Measurements from ENCODE around the gene ZFP62. TPM values are rescaled to one million over a fixed set of nuclear protein-coding genes. Genes with fewer than 3 reads are reported as not detected.
"Not testable (repeated sequence)": the region's sequence is repeated elsewhere in the genome, so short reads cannot be mapped to it uniquely, and the experiment has no call there.

ZFP62 gene
- 17.4 and 21.9 TPM in 2 replicates for total RNA-seq

DNA sequence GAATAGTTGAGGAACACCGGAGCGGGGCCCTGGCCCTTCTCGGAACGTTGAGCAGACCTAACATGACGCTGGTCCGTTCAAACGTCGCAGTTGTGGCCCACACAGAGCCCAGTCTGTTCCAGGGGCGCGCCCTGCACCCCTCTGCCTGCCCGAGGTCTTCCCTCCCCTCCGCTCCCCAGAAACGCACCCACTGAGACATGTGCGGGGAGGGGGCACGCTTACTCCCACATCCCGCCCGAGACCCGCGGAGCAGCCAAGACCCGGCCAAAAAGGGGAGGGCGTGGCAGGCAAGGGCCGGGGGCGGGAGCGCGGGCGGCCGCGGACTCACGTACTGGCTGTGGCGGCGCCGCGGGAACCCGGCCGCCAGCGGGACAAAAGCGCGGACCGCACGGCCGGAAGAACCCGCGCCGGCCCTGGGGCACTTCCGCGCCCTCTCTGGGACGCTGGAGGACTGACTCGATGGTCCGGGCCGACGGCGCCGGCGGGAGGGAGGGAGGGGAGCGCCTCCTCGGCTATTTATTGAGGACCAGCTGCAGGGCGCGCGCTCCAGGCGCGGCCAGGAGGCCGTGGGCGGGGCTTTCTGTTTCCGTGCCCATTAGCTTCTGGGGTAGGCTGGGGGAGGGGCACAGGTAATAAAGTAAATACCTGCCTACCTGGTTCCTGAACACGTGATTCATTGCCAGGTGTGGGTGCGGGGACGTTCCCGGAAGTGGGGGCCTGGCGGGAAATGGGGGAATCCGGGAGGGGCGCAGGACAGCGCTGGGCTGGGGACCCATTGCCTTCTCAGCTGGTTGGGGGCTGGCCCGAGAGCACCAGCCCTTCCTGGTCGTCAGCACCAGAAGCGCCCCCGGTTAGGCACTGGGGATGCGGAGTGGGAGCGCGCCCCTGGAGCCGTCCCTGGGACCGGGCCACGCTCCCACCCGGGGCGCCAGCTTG, at the start of gene ZFP62:
ZFP62 (minus strand) TSS at position 390 of the 936 bp plus-strand sequence; CDS start at position 333, 57 bp downstream.
- peak; percentile 72 for DNase-seq (ENCODE audit: low read depth, low spot score)

DNA sequence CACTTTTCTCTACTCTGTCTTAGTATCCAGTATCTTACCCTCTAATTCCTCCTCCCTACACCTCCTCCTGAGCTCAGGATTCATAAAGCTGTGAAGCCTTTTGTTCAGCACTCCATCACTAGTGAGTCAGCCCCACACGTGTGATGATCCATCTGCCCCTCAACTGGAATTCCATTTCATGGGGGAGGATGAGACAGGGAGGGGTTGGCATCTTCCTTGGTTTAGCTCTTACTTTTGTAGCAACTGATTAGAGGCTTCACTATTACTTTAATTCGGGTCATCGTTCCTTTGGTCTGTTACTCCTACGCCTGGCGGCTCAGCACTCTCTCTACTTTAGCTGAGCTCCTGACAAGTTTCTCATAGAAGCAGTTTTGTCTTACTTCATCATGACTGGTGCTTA, 49.7 kb upstream of the ZFP62 start:
- DNase-seq (ENCODE audit: low read depth, low spot score): no peak

DNA sequence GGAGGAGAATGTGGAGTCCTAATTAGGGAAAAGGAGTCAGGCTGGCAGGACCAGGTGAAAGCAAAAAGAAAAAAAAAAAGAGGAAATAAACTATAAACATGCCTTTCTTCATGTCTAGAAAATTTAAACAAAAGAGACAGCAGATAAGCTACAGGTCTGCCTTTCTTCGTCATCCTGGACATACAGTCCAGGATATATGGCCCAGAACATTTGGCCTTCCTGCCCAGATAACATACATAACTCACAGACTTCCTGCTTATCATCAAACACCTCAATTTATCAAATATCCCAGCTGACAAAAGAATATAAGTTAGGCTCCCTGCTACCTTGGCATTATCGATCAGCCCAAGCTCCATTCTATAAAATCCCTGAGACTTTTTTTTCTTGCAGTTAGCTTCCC, 49.1 kb upstream of the ZFP62 start:
- DNase-seq (ENCODE audit: low read depth, low spot score): no peak

DNA sequence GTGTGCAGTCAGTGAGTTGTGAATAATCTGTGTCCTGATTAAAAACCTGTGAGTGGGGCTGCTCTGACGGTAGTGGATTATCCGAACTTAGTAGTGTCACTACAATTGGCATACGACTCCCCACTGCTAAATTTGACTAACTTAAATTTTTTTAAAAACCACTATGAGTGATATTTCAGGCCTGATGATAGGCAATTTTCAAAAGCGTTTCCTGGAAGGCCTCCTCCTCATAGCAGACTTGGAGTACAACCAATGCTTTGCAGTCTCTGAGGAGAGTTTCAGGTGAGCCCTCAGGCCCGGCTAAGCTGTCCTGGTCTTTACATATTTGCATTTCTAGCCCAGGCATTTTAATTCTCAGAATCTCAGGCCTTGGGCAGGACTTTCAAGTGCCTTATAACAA, 48.7 kb upstream of the ZFP62 start:
- DNase-seq (ENCODE audit: low read depth, low spot score): no peak

DNA sequence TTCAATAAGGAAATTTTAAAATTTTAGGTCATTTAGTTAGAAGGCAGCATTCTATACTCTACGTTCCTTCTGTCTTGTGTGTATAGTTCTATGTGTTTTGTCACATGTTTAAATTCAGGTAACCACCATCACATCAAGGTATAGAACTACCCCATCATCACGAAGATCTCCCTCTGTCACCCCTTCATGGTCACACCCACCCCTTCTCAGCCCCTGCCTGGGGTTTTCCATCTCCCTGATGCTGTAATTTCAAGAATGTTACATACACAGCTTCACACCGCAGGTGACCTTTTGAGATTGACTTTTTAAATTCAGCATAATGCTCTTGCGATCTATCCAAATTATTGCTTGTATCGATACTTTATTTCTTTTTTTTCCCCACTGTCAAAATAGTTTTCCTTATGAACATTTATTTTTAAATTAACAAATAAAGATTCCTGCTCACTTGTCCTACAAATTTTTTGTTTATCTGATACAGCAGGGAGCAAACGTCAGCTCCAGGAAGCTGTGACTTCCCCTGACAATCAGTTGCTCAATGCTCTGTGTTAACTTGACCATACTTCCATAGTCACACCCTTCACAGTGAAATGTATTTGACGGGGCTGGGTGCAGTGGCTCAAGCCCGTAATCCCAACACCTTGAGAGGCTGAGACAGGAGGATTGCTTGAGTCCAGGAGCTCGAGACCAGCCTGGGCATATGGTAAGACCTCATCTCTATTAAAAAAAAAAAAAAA, 48.1 kb upstream of the ZFP62 start:
- DNase-seq (ENCODE audit: low read depth, low spot score): no peak

DNA sequence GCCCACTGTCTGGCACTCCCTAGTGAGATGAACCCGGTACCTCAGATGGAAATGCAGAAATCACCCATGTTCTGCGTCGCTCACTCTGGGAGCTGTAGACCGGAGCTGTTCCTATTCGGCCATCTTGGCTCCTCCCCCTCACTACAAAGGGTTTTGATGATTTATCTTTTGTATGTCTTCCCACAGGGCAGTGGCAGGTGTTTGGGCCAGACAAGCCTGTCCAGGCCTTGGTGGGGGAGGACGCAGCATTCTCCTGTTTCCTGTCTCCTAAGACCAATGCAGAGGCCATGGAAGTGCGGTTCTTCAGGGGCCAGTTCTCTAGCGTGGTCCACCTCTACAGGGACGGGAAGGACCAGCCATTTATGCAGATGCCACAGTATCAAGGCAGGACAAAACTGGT, 47.3 kb upstream of the ZFP62 start:
- DNase-seq (ENCODE audit: low read depth, low spot score): no peak

DNA sequence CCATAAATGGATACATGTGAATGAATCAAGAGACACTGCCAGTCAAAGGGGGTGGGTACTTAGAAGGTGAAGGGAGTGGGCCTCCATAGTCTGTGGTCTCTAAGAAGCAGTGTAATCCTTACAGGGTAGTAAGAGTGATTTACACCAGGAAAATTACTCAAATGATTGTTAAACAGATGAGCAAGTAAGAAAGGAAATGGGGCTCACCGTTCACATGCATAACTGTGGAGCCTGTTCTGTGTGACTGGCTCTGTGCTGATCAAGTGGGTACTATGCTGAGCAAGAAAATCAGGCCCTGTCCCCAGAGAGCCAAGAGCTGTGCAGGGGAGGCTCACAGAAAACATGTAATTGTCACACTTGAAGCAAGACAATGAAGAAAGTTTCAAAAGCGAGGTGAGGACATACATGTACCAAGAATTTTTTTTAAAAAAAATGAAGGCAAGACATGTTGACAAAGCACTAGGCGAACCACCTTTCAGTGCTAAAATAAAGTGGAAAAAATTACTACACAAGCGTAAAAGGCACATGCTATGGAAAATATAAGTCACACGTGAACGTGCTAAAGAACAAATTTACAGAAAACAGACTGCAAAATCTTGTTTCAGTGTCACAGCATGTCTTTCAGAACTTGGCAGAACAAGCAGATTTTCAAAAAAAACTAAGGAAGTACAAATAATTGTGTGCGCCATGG, 40.4 kb upstream of the ZFP62 start:
- DNase-seq (ENCODE audit: low read depth, low spot score): no peak

DNA sequence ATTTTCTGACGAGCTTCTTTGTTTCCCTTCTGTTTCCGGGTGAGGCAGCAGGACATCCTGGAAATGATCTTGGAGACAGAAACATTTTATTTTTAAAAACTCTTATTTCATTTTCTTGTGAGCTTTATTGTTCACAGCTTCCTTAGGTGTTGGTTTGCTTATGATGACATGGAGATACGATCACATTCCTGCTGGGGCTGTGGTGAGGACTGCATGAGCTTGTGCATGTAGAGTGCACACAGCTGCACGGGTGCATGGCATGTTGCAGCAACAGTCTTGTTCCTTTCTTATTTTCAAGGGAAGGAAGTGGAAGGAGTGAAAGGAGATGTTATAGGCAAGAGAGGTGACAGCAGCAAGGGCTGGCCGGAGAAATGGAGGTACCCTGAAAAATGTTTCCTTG, 39.1 kb upstream of the ZFP62 start:
- DNase-seq (ENCODE audit: low read depth, low spot score): no peak

DNA sequence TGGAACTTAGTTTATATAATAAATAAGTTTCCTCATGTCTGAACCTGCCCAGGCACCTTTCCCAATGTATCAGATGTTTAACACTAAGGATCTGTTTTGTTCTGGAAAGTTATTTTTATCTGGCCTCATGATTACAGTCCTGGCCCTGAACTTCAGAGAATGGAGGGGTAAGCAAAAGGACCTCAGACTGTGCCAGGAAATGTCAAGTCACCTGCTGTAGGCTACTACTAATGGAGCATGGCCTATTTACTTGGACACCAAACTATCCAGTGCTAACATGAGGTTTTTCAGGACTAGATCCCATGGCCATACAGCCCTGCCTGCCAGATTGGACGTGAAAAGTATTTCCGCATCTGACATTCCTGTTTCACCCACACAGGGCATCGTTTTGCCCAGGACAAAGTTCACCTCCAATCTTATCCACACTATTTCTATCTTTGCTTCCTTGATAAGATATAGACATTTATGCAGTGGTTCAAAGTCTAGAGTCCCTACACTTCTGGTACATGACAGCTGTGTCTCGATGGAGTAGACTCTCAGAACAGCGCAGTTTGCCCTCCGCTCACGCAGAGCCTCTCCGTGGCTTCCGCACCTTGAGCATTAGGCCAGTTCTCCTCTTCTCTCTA, 37.7 kb upstream of the ZFP62 start, which contains the start of gene BTNL8:
BTNL8 (plus strand) TSS at position 539 of the 626 bp plus-strand sequence. CDS start 152 bp downstream, outside the sequence.
- DNase-seq (ENCODE audit: low read depth, low spot score): no peak

DNA sequence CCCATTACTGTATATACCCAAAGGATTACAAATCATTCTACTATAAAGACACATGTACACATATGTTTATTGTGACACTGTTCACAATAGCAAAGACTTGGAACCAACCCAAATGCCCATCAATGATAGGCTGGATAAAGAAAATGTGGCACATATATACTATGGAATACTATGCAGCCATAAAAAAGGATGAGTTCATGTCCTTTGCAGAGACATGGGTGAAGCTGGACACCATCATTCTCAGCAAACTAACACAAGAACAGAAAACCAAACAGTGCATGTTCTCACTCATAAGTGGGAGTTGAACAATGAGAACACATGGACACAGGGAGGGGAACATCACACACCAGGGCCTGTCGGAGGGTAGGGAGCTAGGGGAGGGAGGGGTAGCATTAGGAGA, 34.3 kb upstream of the ZFP62 start:
- not testable (repeated sequence) for DNase-seq (ENCODE audit: low read depth, low spot score)

DNA sequence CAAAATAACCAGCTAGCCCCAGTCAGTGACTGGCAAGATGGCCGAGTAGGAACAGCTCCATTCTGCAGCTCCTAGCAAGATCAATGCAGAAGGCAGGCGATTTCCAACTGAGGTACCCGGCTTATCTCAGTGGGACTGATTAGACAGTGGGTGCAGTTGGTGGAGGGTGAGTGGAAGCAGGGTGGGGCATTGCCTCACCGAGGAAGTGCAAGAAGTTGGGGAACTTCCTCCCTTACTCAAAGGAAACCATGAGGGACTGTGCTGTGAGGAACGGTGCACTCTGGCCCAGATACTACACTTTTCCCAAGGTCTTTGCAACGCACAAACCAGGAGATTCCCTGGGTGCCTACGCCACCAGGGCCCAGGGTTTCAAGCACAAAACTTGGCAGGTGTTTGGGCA, 28.3 kb upstream of the ZFP62 start:
- DNase-seq (ENCODE audit: low read depth, low spot score): no peak

DNA sequence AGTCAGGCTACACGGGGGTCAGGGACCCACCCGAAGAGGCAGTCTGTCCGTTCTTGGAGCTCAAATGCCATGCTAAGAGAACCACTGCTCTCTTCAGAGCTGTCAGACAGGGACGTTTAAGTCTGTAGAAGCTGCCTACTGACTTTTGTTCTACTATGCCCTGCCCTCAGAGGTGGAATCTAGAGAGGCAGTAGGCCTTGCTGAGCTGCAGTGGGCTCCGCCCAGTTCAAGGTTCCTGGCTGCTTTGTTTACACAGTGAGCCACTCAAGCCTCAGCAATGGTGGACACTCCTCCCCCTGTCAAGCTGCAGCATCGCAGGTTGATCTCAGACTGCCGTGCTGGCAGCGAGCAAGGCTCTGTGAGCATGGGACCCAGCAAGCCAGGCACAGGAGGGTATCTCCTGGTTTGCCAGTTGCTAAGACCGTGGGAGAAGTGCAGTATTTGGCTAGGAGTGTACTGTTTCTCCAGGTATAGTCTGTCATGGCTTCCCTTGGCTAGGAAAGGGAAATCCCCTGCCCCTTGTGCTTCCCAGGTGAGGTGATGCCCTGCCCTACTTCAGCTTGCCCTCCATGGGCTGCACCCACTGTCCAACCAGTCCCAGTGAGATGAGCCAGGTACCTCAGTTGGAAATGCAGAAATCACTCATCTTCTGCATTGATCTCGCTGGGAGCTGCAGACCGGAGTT, 24.9 kb upstream of the ZFP62 start:
- not testable (repeated sequence) for DNase-seq (ENCODE audit: low read depth, low spot score)

DNA sequence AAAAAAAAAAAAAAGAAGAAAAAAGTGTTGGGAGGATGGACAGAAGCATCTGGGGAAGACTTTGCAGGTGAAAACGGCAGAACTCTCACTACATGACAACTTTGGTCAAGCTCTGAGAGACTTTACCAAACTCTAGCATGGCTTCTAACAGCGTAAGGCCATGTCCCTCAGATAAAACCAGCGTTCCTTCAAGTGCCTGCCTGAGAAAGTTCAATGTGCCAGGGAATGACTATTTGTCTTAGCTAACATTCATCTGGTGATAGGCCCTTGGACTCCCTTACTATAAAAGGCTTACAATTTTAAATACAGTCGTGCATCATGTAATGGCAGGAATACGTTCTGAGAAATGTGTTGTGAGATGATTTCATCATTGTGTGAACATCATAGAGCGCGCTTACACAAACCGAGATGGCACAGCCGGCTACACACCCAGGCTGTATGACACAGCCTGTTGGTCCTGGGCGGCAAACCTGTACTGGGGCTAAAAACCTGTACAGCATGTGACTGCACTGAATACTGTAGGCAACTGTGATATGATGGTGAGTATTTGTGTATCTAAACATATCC, 14.9 kb upstream of the ZFP62 start:
- DNase-seq (ENCODE audit: low read depth, low spot score): no peak

DNA sequence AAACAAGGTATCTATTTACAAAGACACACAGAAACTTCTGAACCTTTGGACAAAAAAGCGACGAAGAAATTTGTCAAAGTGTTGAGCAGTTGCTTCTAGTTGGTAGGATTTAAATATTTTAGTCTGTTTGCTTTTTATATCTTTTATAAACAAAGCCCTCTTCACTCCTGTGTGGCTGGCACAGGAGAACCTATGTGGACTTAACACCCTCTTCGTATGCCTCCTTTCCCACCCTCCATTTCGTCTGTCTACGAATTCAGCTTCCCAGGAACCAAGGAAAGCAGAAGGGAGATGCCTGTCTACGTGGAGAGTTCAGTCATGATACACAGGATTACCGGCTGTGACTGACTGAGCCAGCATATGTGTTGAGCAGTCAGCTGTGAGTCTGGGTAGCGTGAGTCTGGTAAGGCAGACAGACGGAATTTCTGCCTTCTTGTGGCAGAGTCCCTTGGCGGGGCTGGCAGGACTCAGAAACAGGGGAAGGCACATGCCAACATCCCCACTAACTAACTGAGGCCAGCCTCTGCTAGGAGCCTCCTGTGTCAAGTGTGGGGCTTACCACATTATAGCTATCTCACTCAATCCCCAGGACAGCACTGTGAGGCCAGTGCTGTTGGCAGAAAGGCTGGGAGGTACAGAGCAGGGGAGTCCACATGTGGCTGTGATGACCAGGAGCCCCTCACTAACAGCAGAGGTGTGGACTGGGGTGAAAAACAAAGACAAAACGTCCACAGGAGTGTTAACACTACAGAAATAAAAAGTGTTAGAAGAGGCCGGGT, 13.9 kb upstream of the ZFP62 start:
- DNase-seq (ENCODE audit: low read depth, low spot score): no peak

DNA sequence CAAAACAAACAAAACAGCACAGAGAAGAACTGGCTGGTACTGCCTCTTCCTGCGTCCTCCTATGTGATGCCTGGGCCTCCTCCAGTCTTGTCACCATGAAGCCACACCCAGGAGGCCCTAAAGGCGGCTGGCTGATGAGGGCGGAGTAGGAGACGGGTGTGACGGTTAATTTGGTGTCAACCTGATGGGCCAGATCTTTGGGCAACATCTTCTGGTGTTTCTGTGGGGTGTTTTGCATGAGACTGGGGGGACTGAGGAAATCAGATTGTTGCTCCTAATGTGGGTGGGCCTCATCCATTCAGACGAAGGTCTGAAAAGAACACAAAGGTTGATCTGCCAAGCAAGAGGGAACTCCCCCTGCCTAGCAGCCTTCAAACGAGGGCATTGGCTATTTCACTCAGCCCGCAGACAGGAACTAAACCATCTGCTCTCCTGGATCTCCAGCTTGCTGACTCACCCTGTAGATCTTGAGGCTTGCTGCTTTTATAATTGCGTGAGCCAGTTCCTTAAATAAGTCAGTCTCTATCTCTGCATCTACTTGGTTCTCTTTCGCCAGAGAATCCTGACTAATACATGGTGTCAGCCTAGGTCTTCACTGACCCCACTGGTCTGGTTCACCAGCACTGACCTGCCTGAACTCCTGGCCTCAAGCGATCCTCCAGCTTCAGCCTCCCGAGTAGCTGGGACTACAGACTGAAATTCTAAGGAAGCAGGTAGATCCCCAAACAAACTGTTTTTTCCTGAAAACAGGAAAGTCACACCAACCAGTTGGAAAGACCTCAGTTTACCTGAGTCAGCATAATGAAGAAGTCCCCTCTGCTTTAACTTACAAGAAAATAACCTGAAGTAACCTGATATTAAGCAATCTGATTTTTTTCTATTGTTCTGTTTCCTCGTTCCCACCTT, 12.8 kb upstream of the ZFP62 start:
- DNase-seq (ENCODE audit: low read depth, low spot score): no peak

DNA sequence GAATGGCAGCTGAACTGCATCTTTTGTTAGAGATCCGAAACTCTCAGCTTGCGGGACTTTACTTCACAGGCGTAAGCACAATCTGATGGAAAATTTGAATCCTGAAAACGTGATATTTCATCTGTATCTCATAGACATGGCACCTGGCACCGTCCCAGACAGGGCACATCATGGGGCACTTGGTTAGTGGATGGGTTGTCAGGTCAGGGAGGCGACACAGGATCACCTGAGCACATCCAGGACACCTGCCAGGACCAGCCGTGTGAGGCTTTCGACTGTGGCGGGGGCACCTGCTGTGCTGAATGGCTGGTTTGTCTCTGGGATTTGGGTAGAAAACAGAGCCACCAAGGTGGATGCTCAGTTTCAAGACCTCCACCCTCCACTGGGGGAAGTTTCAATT, 11.3 kb upstream of the ZFP62 start:
- DNase-seq (ENCODE audit: low read depth, low spot score): no peak

DNA sequence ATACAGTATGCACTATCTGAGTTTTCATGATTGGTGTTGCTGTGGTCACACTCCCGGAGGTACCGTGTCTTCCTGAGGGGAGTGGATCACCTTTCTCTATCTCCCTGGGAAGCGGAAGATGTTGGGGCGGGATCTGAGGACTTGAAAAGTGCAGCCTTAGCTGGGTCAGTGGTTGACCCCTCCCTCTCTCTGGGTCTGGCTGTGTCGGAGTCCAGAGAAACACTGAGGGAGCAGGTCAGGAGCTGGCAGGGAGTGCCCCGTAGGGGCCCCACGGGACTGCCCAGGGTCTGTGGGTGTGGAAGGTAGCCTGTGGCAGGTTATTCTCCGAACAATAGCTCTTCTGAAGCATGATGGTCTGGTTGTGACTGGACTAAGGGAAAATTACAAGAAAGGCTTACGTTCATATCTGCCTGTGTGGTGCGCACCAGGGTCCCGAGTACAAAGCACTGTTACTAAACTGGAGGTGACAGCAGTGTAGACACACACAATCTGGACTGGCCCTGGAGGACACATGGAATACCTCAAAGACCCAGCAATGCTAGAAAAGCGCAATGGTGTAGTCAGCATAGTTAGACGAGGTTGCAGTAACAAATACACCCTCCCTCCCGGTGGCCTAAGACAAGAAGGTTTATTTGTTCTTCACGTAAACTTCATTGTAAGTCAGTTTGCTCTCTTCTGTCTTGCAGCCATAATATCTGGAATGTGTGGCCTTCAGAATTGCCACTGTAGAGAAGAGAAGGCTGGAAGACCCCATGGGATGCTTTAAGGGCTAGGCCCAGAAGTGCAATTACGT, 9.4 kb upstream of the ZFP62 start:
- DNase-seq (ENCODE audit: low read depth, low spot score): no peak

DNA sequence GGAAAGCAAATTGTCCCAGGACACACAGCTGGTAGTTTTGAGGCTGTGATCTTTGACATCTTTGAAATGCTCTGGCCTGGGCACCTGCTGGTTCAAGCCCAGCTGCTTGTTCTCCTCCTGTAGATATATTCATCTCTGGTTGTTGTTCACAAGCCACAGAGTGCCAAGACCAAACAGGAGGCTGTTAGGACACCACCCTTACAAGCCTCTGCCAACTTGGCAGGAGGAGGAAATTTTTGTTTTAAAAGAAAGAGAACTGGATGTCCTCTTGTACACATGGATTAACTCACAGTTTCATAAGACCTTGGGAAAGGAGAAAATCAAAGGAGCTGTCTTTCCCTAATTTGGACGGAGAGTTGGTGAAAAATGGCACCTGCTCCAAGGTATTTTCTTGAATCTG, 8.5 kb upstream of the ZFP62 start:
- no peak for DNase-seq (ENCODE audit: low read depth, low spot score)

Measured in pulmonary artery endothelial cell (primary cell).